Activated CD8-positive, alpha-beta memory T cell treated with anti-CD3 and anti-CD28 coated beads for 24 hours (primary cell): ENCODE data around the gene TBC1D3K.
"Not testable (repeated sequence)": the region's sequence is repeated elsewhere in the genome, so short reads cannot be mapped to it uniquely, and the experiment has no call there.

ENCODE experiments used
- DNase-seq: peaks from one replicate; pipeline ENCODE4 v3.0.0-alpha.2; 2020

Gene TBC1D3K

GRCh38 chr17:37924115-37924514 lies at the start of gene TBC1D3K:
TSS of gene TBC1D3K (plus strand) at chr17:37924415. CDS start at chr17:37926000, 1,585 bp downstream.
- DNase-seq: not testable (repeated sequence)

DNA sequence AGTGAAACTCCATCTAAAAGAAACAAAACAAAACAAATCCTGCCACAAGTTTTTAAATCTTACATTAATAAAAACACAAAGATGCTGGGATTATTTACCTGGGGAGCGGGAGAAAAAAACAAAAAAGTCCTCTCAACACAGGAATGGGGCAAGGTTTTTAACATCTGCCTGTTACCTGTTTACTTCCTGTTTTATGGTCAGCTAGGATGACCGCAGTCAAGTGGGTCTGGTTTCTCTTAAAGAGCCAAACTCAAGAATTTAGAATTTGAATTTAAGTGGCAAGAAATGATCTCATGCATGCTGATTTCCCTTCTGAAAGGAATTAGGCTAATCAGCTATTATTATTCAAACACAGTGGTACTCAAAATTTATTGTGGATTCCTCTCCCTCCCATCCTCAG lies 39.7 kb upstream of the TBC1D3K start:
- no peak for DNase-seq

- no peak for DNase-seq
Observed at GRCh38 chr17:37885136-37885535, 39.1 kb upstream of the TBC1D3K start.

- no peak for DNase-seq
Observed at GRCh38 chr17:37888881-37889280, 35.3 kb upstream of the TBC1D3K start.

- DNase-seq: not testable (repeated sequence)
Observed at GRCh38 chr17:37896961-37897360, 27.3 kb upstream of the TBC1D3K start.
